ENCODE data around the gene FOXP1.

GRCh38 chr3:71076361-71077002 is 507.0 kb downstream of the FOXP1 start:
- no peak for TF ChIP-seq CTCF (IDR thresholded peaks at IDR 0.05)
- TF ChIP-seq POLR2A (IDR thresholded peaks at IDR 0.05) = no peak
- no peak for TF ChIP-seq EP300 (IDR thresholded peaks at IDR 0.05)
